Measurements from ENCODE around the gene SH3RF3. TPM values are rescaled to one million over a fixed set of nuclear protein-coding genes. Genes with fewer than 3 reads are reported as not detected.

SH3RF3 gene
- total RNA-seq, 1 donor from 2014 or later: 10.8 TPM

- no peak overlapping the region for H3K4me3 ChIP-seq
- no peaks in the 10 kb centered on the region for H3K36me3 ChIP-seq
- H3K27ac ChIP-seq: no peak overlapping the region
- intact Hi-C loops (cut with DNase I): no loop called here
- H3K9me3 ChIP-seq: no peaks in the 10 kb centered on the region
- peaks cover 9% of the 10 kb centered on the region for H3K4me1 ChIP-seq
- no peaks in the 10 kb centered on the region for H3K27me3 ChIP-seq
- no peak for DNase-seq (ENCODE audit: extremely low spot score in 2 of 2)
- TF ChIP-seq, protein P1, sequence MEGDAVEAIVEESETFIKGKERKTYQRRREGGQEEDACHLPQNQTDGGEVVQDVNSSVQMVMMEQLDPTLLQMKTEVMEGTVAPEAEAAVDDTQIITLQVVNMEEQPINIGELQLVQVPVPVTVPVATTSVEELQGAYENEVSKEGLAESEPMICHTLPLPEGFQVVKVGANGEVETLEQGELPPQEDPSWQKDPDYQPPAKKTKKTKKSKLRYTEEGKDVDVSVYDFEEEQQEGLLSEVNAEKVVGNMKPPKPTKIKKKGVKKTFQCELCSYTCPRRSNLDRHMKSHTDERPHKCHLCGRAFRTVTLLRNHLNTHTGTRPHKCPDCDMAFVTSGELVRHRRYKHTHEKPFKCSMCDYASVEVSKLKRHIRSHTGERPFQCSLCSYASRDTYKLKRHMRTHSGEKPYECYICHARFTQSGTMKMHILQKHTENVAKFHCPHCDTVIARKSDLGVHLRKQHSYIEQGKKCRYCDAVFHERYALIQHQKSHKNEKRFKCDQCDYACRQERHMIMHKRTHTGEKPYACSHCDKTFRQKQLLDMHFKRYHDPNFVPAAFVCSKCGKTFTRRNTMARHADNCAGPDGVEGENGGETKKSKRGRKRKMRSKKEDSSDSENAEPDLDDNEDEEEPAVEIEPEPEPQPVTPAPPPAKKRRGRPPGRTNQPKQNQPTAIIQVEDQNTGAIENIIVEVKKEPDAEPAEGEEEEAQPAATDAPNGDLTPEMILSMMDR (IDR thresholded peaks at IDR 0.05): no peak
- TF ChIP-seq POLR2AphosphoS5 (IDR thresholded peaks at IDR 0.05; ENCODE audit: insufficient read depth in 1 of 2, low read depth in 1 of 2) (no peak), POLR2A (IDR thresholded peaks at IDR 0.05) (no peak)
Measured at GRCh38 chr2:109145286-109145685, 16.3 kb downstream of the SH3RF3 start.

- DNase-seq (ENCODE audit: extremely low spot score in 2 of 2): no peak
- Histone ChIP-seq H3K27ac (no peak overlapping the region), H3K4me3 (no peak overlapping the region), H3K27me3 (no peaks in the 10 kb centered on the region), H3K4me1 (peaks cover 9% of the 10 kb centered on the region), H3K36me3 (no peaks in the 10 kb centered on the region), H3K9me3 (no peaks in the 10 kb centered on the region)
- intact Hi-C loops (cut with DNase I): no loop called here
- TF ChIP-seq POLR2AphosphoS5 (IDR thresholded peaks at IDR 0.05; ENCODE audit: insufficient read depth in 1 of 2, low read depth in 1 of 2) (no peak), POLR2A (IDR thresholded peaks at IDR 0.05) (no peak)
- TF ChIP-seq, protein P1 (IDR thresholded peaks at IDR 0.05): no peak
Measured at GRCh38 chr2:109147405-109147804, 18.4 kb downstream of the SH3RF3 start.

GRCh38 chr2:109148117-109148746 is 19.2 kb downstream of the SH3RF3 start:
- no peak for TF ChIP-seq POLR2AphosphoS5 (IDR thresholded peaks at IDR 0.05; ENCODE audit: insufficient read depth in 1 of 2, low read depth in 1 of 2)
- TF ChIP-seq, protein P1 (IDR thresholded peaks at IDR 0.05): no peak
- no peak for TF ChIP-seq POLR2A (IDR thresholded peaks at IDR 0.05)
- Histone ChIP-seq H3K27ac (no peak overlapping the region), H3K36me3 (no peaks in the 10 kb centered on the region), H3K9me3 (no peaks in the 10 kb centered on the region), H3K27me3 (no peaks in the 10 kb centered on the region), H3K4me3 (no peak overlapping the region), H3K4me1 (peaks cover 9% of the 10 kb centered on the region)
- DNase-seq (ENCODE audit: extremely low spot score in 2 of 2): no peak
- intact Hi-C loops (cut with DNase I): no loop called here

DNA sequence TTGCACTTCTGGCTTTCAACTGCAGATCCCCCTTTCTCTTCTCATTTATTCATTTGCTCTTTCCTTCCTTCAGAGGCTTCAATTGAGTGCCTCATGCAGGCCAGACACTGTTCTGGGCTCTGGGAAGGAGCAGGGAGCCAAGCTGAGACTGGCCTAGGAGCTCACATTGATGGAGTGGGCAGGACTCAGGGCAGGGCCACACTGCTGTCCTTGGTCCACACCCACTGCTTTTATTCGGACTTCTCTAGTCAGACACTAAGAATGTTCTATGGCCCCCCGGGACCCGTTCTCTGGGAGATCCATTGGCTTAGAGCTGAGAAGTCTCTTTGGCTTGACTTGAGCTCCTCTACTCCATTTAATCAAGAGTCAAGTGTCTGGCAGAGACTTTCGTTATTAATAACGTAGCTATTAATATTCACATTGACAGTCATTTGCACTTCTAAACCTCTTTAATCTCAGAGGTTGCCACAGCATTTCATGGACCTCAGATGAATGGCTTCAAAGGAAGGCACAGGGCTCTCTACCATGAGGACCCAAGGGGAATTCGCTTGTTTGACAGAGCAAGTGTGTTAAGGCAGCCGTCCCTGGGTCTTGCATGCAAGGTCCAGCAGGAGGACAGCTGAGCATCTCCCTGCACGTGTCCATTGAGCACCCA is 20.1 kb downstream of the SH3RF3 start:
- no peaks in the 10 kb centered on the region for H3K36me3 ChIP-seq
- H3K27me3 ChIP-seq: no peaks in the 10 kb centered on the region
- H3K4me3 ChIP-seq: no peak overlapping the region
- no peak for DNase-seq (ENCODE audit: extremely low spot score in 2 of 2)
- no peaks in the 10 kb centered on the region for H3K9me3 ChIP-seq
- peaks cover 11% of the 10 kb centered on the region for H3K4me1 ChIP-seq
- TF ChIP-seq, protein P1 (IDR thresholded peaks at IDR 0.05): no peak
- TF ChIP-seq POLR2A (IDR thresholded peaks at IDR 0.05): no peak
- no peak for TF ChIP-seq POLR2AphosphoS5 (IDR thresholded peaks at IDR 0.05; ENCODE audit: insufficient read depth in 1 of 2, low read depth in 1 of 2)
- intact Hi-C loops (cut with DNase I): no loop called here
- H3K27ac ChIP-seq: no peak overlapping the region

- peaks cover 20% of the 10 kb centered on the region for H3K4me1 ChIP-seq
- H3K9me3 ChIP-seq: no peaks in the 10 kb centered on the region
- DNase-seq (ENCODE audit: extremely low spot score in 2 of 2): no peak
- H3K4me3 ChIP-seq: no peak overlapping the region
- no peak overlapping the region for H3K27ac ChIP-seq
- H3K36me3 ChIP-seq: no peaks in the 10 kb centered on the region
- TF ChIP-seq POLR2AphosphoS5 (IDR thresholded peaks at IDR 0.05; ENCODE audit: insufficient read depth in 1 of 2, low read depth in 1 of 2) (no peak), POLR2A (IDR thresholded peaks at IDR 0.05) (no peak)
- TF ChIP-seq, protein P1 (IDR thresholded peaks at IDR 0.05): no peak
- intact Hi-C loops (cut with DNase I): no loop called here
- no peaks in the 10 kb centered on the region for H3K27me3 ChIP-seq
Measured at GRCh38 chr2:109150559-109150958, 21.6 kb downstream of the SH3RF3 start.

All from vagina (tissue), 2 donors.